AG04450 (cell line): ENCODE results near the gene PRRG2. TPM values are rescaled to one million over a fixed set of nuclear protein-coding genes. Genes with fewer than 3 reads are reported as not detected.

Experiments
- CTCF ChIA-PET: fragments of 300-600, 350-600 bp; formaldehyde crosslinking; extraction: SDS; loops from one replicate; lab custom pipeline; 2022; ENCODE audit warnings: antibody characterized with exemption, inconsistent platforms; lab: Charles Lee
- POLR2A ChIA-PET: fragments of 350-600 bp; formaldehyde crosslinking; extraction: SDS; loops from one replicate; lab custom pipeline; 2021; ENCODE audit warnings: antibody characterized with exemption, inconsistent platforms; lab: Yijun Ruan, JAX
- DNase-seq: peaks from one replicate; pipeline ENCODE4 v3.0.0-alpha.2; 2011; ENCODE audit warnings: low read depth, low spot score
- H3K27ac ChIP-seq: one replicate; pipeline ENCODE4 v1.5.1; 2012; ENCODE audit warnings: low read depth, low read length, control low read depth
- H3K27me3 ChIP-seq: one replicate; pipeline ENCODE4 v1.6.0; 2012; ENCODE audit warnings: low read length; ENCODE audit not compliant: control insufficient read depth, insufficient read depth
- H3K4me3 ChIP-seq: 2 replicates; pipeline ENCODE4 v1.5.1; 2011; ENCODE audit warnings: mild to moderate bottlenecking, low read depth, low read length, control low read depth
- H3K9me3 ChIP-seq: 2 replicates; pipeline ENCODE4 v1.5.1; 2012; ENCODE audit warnings: low read length; ENCODE audit not compliant: control insufficient read depth, insufficient read depth
- CTCF ChIP-seq: IDR thresholded peaks from 2 replicates; pipeline ENCODE4 v1.5.1; 2011; ENCODE audit warnings: low read depth, low read length, control low read depth, inconsistent platforms
- polyA plus RNA-seq: library from polyadenylated mRNA; depleted of rRNA; stranded (reverse); fragments of >200 nt; gene quantifications from 2 replicates; pipeline ENCODE4 v1.2.3, GENCODE V29; 2011

Gene PRRG2
- polyA plus RNA-seq, 1 experiment: 0.35 TPM

- ChIA-PET POLR2A (no interaction called here), CTCF (interaction anchor here (1.3 kb wide), 1 partner anchor 25 kb away, joined by 4 read pairs; no protein-coding TSS in a partner anchor)
- Histone ChIP-seq H3K27ac (no peak overlapping the region), H3K4me3 (no peak overlapping the region), H3K9me3 (no peaks in the 10 kb centered on the region; the same call in 1 of the 2 replicates), H3K27me3 (no peaks in the 10 kb centered on the region)
- DNase-seq: no peak
- TF ChIP-seq CTCF: no peak
These were observed 14.1 kb downstream of the PRRG2 start for GRCh38 chr19:49594993-49595818.

- TF ChIP-seq CTCF: no peak
- Histone ChIP-seq H3K27me3 (no peaks in the 10 kb centered on the region), H3K27ac (no peak overlapping the region), H3K9me3 (no peaks in the 10 kb centered on the region; the same call in 1 of the 2 replicates), H3K4me3 (no peak overlapping the region)
- DNase-seq: no peak
- ChIA-PET CTCF (no interaction called here), POLR2A (no interaction called here)
These were observed 14.8 kb downstream of the PRRG2 start for GRCh38 chr19:49595819-49596404.

GRCh38 chr19:49596407-49596806 lies 15.3 kb downstream of the PRRG2 start:
- Histone ChIP-seq H3K27ac (no peak overlapping the region), H3K27me3 (no peaks in the 10 kb centered on the region), H3K4me3 (no peak overlapping the region), H3K9me3 (no peaks in the 10 kb centered on the region; the same call in 1 of the 2 replicates)
- POLR2A ChIA-PET: no interaction called here
- TF ChIP-seq CTCF: no peak
- CTCF ChIA-PET: no interaction called here
- no peak for DNase-seq

GRCh38 chr19:49596954-49597702 lies 16.0 kb downstream of the PRRG2 start:
- ChIA-PET POLR2A (no interaction called here), CTCF (no interaction called here)
- H3K27ac ChIP-seq: no peak overlapping the region
- no peaks in the 10 kb centered on the region for H3K27me3 ChIP-seq
- no peak for DNase-seq
- no peak overlapping the region for H3K4me3 ChIP-seq
- TF ChIP-seq CTCF: no peak
- no peaks in the 10 kb centered on the region; the same call in 1 of the 2 replicates for H3K9me3 ChIP-seq

GRCh38 chr19:49597703-49597974 lies 16.5 kb downstream of the PRRG2 start:
- ChIA-PET CTCF (no interaction called here), POLR2A (no interaction called here)
- no peak for TF ChIP-seq CTCF
- H3K9me3 ChIP-seq: no peaks in the 10 kb centered on the region; the same call in 1 of the 2 replicates
- no peak overlapping the region for H3K4me3 ChIP-seq
- no peak for DNase-seq
- H3K27me3 ChIP-seq: no peaks in the 10 kb centered on the region
- no peak overlapping the region for H3K27ac ChIP-seq
